GM20000 (cell line): Measurements from ENCODE around the gene TGIF2.
"Not testable (repeated sequence)": the region's sequence is repeated elsewhere in the genome, so short reads cannot be mapped to it uniquely, and the experiment has no call there.

Experiments used
- DNase-seq: peaks from one replicate; pipeline ENCODE4 v3.0.0; 2012; ENCODE audit warnings: low spot score
- TF ChIP-seq, protein P1 (sequence below): IDR thresholded peaks from 2 replicates; pipeline ENCODE4 v1.5.1; 2012; ENCODE audit warnings: mild to moderate bottlenecking, control low read depth; ENCODE audit errors: extremely low read depth, missing control alignments

Gene TGIF2

GRCh38 chr20:36605399-36606157 lies 32.2 kb downstream of the TGIF2 start, which contains the start of gene RAB5IF:
Gene RAB5IF, plus strand, starts transcription at chr20:36605779. Its CDS starts 173 bp downstream, at chr20:36605952.
- TF ChIP-seq, protein P1, sequence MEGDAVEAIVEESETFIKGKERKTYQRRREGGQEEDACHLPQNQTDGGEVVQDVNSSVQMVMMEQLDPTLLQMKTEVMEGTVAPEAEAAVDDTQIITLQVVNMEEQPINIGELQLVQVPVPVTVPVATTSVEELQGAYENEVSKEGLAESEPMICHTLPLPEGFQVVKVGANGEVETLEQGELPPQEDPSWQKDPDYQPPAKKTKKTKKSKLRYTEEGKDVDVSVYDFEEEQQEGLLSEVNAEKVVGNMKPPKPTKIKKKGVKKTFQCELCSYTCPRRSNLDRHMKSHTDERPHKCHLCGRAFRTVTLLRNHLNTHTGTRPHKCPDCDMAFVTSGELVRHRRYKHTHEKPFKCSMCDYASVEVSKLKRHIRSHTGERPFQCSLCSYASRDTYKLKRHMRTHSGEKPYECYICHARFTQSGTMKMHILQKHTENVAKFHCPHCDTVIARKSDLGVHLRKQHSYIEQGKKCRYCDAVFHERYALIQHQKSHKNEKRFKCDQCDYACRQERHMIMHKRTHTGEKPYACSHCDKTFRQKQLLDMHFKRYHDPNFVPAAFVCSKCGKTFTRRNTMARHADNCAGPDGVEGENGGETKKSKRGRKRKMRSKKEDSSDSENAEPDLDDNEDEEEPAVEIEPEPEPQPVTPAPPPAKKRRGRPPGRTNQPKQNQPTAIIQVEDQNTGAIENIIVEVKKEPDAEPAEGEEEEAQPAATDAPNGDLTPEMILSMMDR: peak; percentile 86
- DNase-seq: peak; percentile 95

GRCh38 chr20:36606158-36607066 lies 33.0 kb downstream of the TGIF2 start:
- TF ChIP-seq, protein P1: no peak
- DNase-seq: no peak

- no peak for DNase-seq
- TF ChIP-seq, protein P1: no peak
Measured at GRCh38 chr20:36607586-36608387, 34.4 kb downstream of the TGIF2 start.

DNA sequence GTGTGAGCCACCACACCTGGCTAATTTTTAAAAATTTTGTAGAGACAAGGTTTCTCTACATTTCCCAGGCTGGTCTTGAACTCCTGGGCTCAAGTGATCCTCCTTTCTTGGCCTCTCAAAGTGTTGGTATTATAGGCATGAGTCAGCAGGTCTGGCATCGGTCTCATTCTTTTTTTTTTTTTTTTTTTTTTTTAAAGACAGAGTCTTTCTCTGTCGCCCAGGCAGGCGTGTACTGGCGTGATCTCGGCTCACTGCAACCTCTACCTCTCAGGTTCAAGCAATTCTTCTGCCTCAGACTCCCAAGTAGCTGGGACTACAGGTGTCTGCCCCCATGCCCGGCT lies 35.0 kb downstream of the TGIF2 start:
- not testable (repeated sequence) for DNase-seq

GRCh38 chr20:36611625-36612024 lies 38.2 kb downstream of the TGIF2 start:
- TF ChIP-seq, protein P1: no peak

DNA sequence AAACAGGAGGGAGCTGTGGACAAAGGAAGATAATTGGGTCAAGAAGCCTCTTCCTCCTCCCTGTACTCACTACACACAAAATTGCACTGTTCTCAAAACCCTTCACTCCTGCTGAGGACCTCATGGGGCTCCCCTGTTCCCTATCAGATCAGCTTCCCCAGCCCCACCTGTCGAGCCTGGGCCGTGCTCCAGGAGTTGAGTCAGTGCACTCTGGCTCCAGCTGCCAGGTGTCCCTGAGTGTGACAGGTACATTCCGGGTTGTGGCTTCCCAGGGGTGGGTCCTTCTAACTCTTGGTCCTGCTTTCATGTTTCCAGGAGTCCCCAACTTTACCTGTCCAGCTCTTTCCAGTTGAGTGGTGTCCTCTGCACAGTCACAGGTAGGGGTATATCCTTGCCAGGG lies 40.6 kb downstream of the TGIF2 start:
- TF ChIP-seq, protein P1: no peak
- DNase-seq: no peak

More at GRCh38 chr20:36611625-36612024, 38.2 kb downstream of the TGIF2 start:
- no peak for DNase-seq

GRCh38 chr20:36614781-36615557 lies 41.6 kb downstream of the TGIF2 start:
- DNase-seq: no peak
- TF ChIP-seq, protein P1: no peak
